WERI-Rb-1 (cell line): ENCODE data around the gene RPS19.

Experiments used
- DNase-seq: peaks from one replicate; pipeline ENCODE4 v3.0.0-alpha.2; 2020
- H3K27ac ChIP-seq: fragments of 250-450 bp; sonication (Bioruptor Pico); 2 replicates; pipeline ENCODE4 v1.5.1; 2020; ENCODE audit warnings: mild to moderate bottlenecking, moderate library complexity
- H3K27me3 ChIP-seq: fragments of 250-450 bp; sonication (Bioruptor Pico); 2 replicates; pipeline ENCODE4 v1.5.1; 2021; ENCODE audit warnings: mild to moderate bottlenecking, low read depth, moderate library complexity; ENCODE audit not compliant: insufficient read depth, severe bottlenecking
- H3K36me3 ChIP-seq: fragments of 250-450 bp; sonication (Bioruptor Pico); 2 replicates; pipeline ENCODE4 v1.5.1; 2020; ENCODE audit warnings: mild to moderate bottlenecking, moderate library complexity
- H3K4me3 ChIP-seq: 2 replicates; pipeline ENCODE4 v1.5.1; 2011; ENCODE audit warnings: low read depth, mild to moderate bottlenecking, control low read depth, low read length
- H3K9me3 ChIP-seq: fragments of 250-450 bp; sonication (Bioruptor Pico); 2 replicates; pipeline ENCODE4 v1.5.1; 2021; ENCODE audit warnings: mild to moderate bottlenecking, moderate library complexity; ENCODE audit not compliant: severe bottlenecking
- CTCF ChIP-seq: IDR thresholded peaks from 2 replicates; pipeline ENCODE4 v1.5.1; 2011; ENCODE audit warnings: low read depth, mild to moderate bottlenecking, control low read depth, inconsistent platforms, low read length

Gene RPS19

GRCh38 chr19:41866284-41866683 is 6.2 kb downstream of the RPS19 start:
- no peak for TF ChIP-seq CTCF
- no peak for DNase-seq
- Histone ChIP-seq H3K9me3 (no peaks in the 10 kb centered on the region), H3K36me3 (peaks cover 96% of the 10 kb centered on the region), H3K4me3 (no peak overlapping the region), H3K27me3 (no peaks in the 10 kb centered on the region), H3K27ac (no peak overlapping the region)

DNA sequence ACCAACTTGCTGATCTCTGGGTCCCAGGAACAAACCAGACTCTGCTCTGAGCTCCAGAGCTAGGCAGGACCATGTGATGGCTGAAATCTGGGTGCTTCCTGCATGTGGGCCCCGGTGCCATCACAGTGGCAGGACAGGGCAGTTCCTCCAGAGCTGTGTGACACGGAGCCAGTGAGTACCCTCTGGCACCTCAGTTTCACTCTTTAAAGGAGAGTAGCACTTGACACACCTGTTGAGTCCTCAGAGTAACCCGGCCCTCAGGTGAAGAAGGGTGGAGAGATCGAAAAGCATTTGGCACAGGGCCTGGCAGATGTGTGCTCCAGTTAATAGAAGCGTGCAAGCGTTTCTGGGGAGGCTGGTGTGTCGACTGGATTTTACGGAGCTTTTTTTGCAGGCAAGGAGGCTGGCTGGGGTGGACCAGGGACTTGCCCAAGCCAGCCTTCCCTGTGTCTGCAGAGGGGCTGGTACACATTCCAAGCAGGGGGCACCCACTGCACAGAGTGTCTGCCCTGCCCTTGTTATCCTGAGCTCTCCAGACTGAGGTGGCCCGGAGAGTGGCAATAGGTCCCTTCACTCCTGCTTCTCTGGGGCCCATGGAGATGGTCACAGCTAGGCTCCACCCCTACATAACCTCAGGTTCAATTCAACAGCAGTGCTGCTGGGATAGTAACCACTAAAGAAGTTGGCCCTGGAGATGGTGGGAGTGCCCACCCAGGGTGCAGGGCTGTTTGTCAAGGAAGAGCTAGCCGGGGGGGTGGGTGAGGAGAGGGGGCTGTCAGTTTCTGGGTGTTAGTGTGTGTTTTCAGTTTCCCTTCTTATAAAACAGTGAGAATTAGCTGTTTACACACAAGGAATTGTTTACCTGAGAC is 8.3 kb downstream of the RPS19 start:
- no peak for TF ChIP-seq CTCF
- Histone ChIP-seq H3K27me3 (no peaks in the 10 kb centered on the region), H3K4me3 (no peak overlapping the region), H3K9me3 (no peaks in the 10 kb centered on the region), H3K36me3 (peaks cover 93% of the 10 kb centered on the region), H3K27ac (no peak overlapping the region)
- DNase-seq: no peak

DNA sequence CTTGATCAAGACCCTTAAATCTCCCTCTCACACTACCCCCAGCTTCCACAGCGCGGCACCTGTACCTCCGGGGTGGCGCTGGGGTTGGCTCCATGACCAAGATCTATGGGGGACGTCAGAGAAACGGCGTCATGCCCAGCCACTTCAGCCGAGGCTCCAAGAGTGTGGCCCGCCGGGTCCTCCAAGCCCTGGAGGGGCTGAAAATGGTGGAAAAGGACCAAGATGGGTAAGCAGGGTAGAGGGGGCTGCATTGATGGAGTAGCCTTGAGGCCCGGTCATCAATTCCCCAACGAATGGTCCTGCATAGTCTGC is 8.9 kb downstream of the RPS19 start:
- no peaks in the 10 kb centered on the region for H3K27me3 ChIP-seq
- H3K27ac ChIP-seq: no peak overlapping the region
- TF ChIP-seq CTCF: no peak
- peaks cover 87% of the 10 kb centered on the region for H3K36me3 ChIP-seq
- H3K9me3 ChIP-seq: no peaks in the 10 kb centered on the region
- no peak for DNase-seq
- H3K4me3 ChIP-seq: no peak overlapping the region

GRCh38 chr19:41869374-41869955 is 9.4 kb downstream of the RPS19 start:
- TF ChIP-seq CTCF: no peak
- Histone ChIP-seq H3K36me3 (peaks cover 82% of the 10 kb centered on the region), H3K9me3 (no peaks in the 10 kb centered on the region), H3K27ac (no peak overlapping the region), H3K4me3 (no peak overlapping the region), H3K27me3 (no peaks in the 10 kb centered on the region)
- no peak for DNase-seq

DNA sequence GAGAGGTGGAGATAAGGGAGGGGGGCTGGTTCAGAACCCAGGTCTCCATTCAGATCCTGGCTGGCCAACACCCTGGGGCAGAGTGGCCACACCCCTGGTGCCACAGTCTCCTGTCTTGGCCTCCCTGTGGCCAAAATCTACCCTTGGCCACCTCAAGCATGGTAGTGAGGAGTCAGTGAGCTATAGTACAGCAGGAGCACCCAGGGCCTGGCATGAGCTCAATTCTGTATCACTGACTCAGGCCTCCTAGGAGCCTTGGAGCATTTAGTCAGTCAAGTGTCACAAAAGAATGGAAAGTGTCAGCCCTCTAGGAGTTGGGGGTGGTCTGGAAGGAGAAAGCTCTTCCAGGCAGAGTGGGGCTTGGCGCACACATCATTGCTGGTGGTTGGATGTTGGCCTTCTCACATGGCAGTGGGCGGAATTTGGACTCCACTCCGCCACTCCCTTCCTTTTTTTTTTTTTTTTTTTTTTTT is 10.4 kb downstream of the RPS19 start:
- no peaks in the 10 kb centered on the region for H3K9me3 ChIP-seq
- TF ChIP-seq CTCF: no peak
- H3K27me3 ChIP-seq: no peaks in the 10 kb centered on the region
- H3K4me3 ChIP-seq: no peak overlapping the region
- DNase-seq: no peak
- peaks cover 72% of the 10 kb centered on the region for H3K36me3 ChIP-seq
- H3K27ac ChIP-seq: no peak overlapping the region
